ENCODE results near the gene DHTKD1. TPM values are rescaled to one million over a fixed set of nuclear protein-coding genes. Genes with fewer than 3 reads are reported as not detected.
"Not testable (repeated sequence)": the region's sequence is repeated elsewhere in the genome, so short reads cannot be mapped to it uniquely, and the experiment has no call there.

The DHTKD1 gene
- total RNA-seq, 8 experiments from 2014 or later: 3.6 to 26.2 (median 19.1) TPM

DNA sequence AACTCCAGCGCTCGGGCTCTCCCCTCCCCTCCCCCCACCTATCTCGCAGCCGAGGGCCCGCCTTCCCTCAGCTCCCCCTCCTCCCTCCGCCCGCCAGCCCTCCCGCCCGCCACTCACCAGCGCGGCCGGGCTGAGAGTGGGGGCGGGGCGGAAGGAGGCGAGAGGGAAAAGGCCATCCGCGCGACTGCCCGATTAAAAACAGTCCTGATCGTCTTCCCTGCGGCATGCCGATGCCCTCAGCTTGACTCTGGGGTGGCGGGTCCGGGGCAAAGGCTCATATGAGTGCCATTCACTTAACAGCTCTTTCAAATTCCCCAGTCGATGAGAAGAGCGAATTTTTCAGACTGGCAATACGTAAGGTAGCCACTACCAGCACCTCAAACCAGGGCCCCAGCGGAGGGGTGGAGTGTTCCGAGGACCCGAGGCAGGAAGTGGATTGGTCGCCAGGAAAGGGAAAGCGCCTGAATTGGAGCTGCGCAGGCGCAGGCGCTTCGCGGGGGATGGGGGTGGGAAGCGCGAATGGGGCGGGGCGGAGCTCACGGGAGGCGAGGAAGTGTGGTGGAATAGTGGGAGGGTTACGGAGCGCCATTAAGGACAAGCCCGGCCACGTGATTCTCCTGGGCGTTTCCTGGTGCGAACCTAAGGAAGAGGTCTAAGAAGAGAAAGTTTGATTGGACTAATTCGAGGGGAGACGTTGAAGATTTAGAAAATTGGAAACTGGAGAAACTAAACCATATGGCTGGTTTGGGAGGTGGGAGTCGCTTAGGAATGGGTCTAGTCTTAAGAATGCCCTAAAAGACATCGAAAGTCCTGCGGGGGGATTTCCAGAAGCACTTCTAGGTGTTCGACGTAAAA lies 25.7 kb upstream of the DHTKD1 start, which contains the start of gene UPF2:
Gene UPF2, minus strand, starts transcription at position 13 of the 855 bp plus-strand sequence. CDS start 7,386 bp downstream, outside the sequence.
- 27 to 100% (median 43%) methylated on average over 1 to 7 of the region's 56 CpGs; no CpG with 5 or more reads in 3 of the 10 experiments for WGBS, 10 experiments
- in situ Hi-C loops (cut with MboI; ENCODE audit: low pct_unique_long_range_greater_than_20kb in 2 of 9, low sequenced_read_pairs in 9 of 9, unreplicated experiment in 9 of 9): no loop called here

DNA sequence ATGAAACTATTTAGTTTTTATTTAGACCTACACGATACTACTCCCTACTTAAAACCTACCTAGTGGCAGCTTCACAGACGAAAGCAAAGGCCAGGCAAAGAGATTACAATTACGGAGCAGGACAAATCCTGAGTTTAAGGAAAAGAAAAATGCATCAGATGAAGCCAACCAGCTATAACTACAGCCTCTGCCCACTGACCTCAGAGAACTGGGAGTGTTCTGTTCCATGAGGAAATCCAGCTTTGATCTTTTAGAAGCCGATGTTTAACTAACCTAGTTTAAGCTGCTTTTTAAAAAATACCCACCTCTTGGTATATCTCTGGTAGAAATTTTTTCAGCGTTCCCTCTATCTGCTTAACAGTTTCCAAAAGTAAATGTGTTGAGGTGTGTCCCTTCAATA lies 23.2 kb upstream of the DHTKD1 start:
- no peak for ATAC-seq (replicated peaks in 6 of 8)
- in situ Hi-C loops (cut with MboI; ENCODE audit: low pct_unique_long_range_greater_than_20kb in 2 of 9, low sequenced_read_pairs in 9 of 9, unreplicated experiment in 9 of 9): no loop called here
- Histone ChIP-seq H3K4me1 (replicated peaks in 1 of 2) (peaks cover 5 to 12% of the 10 kb centered on the region in 2 donors), H3K4me3 (no peak overlapping the region), H3K27ac (no peak overlapping the region)
- 53 to 92% (median 84%) methylated on average over 2 to 5 of the region's 5 CpGs for WGBS, 10 experiments

More for the DNA sequence above, 25.7 kb upstream of the DHTKD1 start, which contains the start of gene UPF2:
- Histone ChIP-seq H3K27ac (peak within 1 kb of the TSS; percentile 99 to 100), H3K4me3 (peak within 1 kb of the TSS; percentile 44 to 87 (median 65)), H3K4me1 (replicated peaks in 1 of 2) (peaks cover 5 to 12% of the 10 kb centered on the region in 2 donors)
- ATAC-seq (replicated peaks in 6 of 8): peak; percentile 87 to 91 (median 89)

DNA sequence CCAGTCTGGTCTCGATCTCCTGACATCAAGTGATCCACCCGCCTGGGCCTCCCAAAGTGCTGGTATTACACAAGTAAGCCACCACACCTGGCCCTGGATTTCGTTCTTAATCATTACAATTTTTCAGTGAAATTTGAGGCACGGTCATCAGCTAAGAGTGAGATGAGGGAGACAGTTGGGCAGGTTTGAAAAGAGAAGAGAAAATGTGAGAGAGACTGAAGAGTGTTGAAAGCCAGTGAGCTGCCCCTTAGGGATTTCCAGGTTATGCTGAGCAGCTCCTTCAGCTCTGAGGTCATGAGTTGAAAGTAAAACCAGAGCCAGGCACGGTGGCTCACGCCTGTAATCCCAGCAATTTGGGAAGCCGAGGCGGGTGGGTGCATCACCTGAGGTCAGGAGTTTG lies 20.2 kb upstream of the DHTKD1 start:
- in situ Hi-C loops (cut with MboI; ENCODE audit: low pct_unique_long_range_greater_than_20kb in 2 of 9, low sequenced_read_pairs in 9 of 9, unreplicated experiment in 9 of 9): no loop called here
- H3K27ac ChIP-seq: no peak overlapping the region

DNA sequence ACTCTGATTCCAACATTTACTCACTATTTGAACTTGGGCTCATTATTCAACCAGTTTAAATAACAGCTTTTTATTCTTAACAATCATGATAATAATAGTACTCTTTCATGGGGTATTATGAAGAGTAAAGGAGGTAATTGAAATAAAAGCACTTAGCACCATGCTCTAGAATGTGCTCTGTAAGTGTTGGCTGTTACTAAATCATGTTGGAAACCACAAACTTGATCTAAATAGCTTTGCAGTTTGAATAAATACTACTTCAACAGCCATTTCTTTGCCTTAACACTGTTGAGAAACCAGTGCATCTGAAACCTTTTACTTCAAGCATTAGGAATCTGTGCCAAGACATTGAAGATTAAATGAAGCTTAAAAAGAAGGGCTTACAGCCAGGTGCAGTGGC lies 18.2 kb upstream of the DHTKD1 start:
- ATAC-seq (replicated peaks in 6 of 8): no peak
- Histone ChIP-seq H3K4me1 (replicated peaks in 1 of 2) (no peaks in the 10 kb centered on the region), H3K4me3 (no peak overlapping the region), H3K27ac (no peak overlapping the region)
- in situ Hi-C loops (cut with MboI; ENCODE audit: low pct_unique_long_range_greater_than_20kb in 2 of 9, low sequenced_read_pairs in 9 of 9, unreplicated experiment in 9 of 9): no loop called here

More for the DNA sequence above, 20.2 kb upstream of the DHTKD1 start:
- no peak for ATAC-seq (replicated peaks in 6 of 8)
- Histone ChIP-seq H3K4me3 (no peak overlapping the region), H3K4me1 (replicated peaks in 1 of 2) (peaks cover 3% of the 10 kb centered on the region in 2 donors)
- WGBS, 10 experiments: 20 to 91% (median 67%) methylated on average over 1 to 7 of the region's 8 CpGs; no CpG with 5 or more reads in 4 of the 10 experiments

DNA sequence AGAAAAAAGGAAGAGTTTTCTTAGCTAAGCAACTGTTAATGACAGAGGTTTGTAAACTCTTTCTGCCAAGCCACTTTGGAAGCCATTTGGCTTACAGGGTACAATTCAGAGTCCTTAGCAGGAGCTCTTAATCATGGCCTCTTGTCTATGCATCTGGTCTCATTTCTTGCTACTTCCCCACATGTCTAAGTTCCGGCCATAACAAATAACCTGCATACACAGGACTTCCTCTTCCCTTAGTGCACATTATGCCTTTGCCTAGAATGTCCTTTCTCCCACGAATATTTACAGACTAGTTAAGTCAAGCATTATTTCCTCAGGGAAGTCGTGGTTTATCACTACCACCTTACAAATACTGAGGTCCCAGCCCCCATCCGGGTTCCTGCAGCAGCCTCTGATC lies 17.5 kb upstream of the DHTKD1 start:
- Histone ChIP-seq H3K4me1 (replicated peaks in 1 of 2) (no peaks in the 10 kb centered on the region), H3K27ac (no peak overlapping the region), H3K4me3 (no peak overlapping the region)
- in situ Hi-C loops (cut with MboI; ENCODE audit: low pct_unique_long_range_greater_than_20kb in 2 of 9, low sequenced_read_pairs in 9 of 9, unreplicated experiment in 9 of 9): no loop called here
- no peak for ATAC-seq (replicated peaks in 6 of 8)
- 0 to 76% (median 59%) methylated on average over 1 to 4 of the region's 4 CpGs; no CpG with 5 or more reads in 5 of the 10 experiments for WGBS, 10 experiments

DNA sequence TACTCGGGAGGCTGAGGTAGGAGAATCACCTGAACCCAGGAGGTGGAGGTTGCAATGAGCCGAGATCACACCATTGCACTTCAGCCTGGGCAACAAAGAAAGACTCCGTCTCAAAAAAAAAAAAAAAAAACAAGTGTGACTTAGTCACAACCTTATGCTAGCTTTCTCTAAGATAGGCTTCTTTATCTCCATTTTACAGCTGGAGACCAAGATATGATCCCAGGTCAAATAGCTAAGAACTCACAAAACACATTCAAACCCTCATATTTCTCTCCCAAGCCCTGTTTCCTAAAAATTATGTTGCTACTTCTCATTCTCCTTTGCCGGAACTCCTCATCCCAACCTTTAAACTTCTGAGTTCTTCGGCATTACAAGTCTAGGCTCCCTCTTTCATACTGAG lies 13.0 kb upstream of the DHTKD1 start:
- in situ Hi-C loops (cut with MboI; ENCODE audit: low pct_unique_long_range_greater_than_20kb in 2 of 9, low sequenced_read_pairs in 9 of 9, unreplicated experiment in 9 of 9): no loop called here
- no peak overlapping the region for H3K27ac ChIP-seq
- H3K4me1 ChIP-seq (replicated peaks in 1 of 2): no peaks in the 10 kb centered on the region
- ATAC-seq (replicated peaks in 6 of 8): no peak
- no peak overlapping the region for H3K4me3 ChIP-seq
- WGBS, 10 experiments: 80 to 100% (median 96%) methylated on average over 1 to 4 of the region's 5 CpGs; no CpG with 5 or more reads in 2 of the 10 experiments

DNA sequence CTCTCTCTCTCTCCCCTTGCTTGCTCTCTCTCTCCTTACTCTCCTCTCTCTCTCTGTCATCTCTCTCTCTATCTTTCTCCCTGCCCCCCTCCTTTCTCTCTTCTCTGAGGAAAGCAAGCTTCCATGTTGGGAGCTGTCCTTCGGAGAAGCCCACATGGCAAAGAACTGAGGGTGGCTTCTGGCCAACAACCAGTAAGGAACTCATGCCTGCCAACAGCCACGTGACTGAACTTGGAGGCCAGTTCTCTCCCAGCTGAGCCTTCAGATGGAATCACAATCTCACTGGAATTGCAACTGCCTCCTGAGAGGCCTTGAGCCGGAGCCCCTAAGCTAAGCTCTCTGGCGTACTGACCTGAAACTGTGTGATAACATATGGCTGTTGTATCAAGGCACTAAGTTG lies 12.0 kb upstream of the DHTKD1 start:
- in situ Hi-C loops (cut with MboI; ENCODE audit: low pct_unique_long_range_greater_than_20kb in 2 of 9, low sequenced_read_pairs in 9 of 9, unreplicated experiment in 9 of 9): no loop called here
- 0 to 100% (median 88%) methylated on average over 1 to 3 of the region's 4 CpGs; no CpG with 5 or more reads in 4 of the 10 experiments for WGBS, 10 experiments
- Histone ChIP-seq H3K4me1 (replicated peaks in 1 of 2) (no peaks in the 10 kb centered on the region), H3K27ac (no peak overlapping the region), H3K4me3 (no peak overlapping the region)
- no peak for ATAC-seq (replicated peaks in 6 of 8)

DNA sequence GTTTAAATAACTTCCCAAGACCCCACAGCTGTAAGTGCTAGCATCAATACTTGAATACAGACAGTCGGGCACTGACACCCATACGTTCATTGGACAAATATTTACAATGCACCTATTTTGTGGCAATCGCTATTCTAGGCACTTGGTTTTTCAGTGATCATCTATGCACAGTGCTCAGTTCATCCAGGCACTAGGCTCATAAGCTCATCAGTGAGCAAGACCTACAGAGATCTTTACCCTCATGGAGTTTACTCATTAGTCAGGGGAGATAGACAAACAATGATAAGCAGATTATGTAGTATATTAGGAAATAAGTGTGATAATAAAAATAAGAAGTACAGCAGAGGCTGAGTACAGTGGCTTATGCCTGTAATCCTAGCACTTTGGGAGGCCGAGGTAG lies 7.6 kb upstream of the DHTKD1 start:
- no peak overlapping the region for H3K27ac ChIP-seq
- in situ Hi-C loops (cut with MboI; ENCODE audit: low pct_unique_long_range_greater_than_20kb in 2 of 9, low sequenced_read_pairs in 9 of 9, unreplicated experiment in 9 of 9): no loop called here
- H3K4me3 ChIP-seq: no peak overlapping the region
- no peak for ATAC-seq (replicated peaks in 6 of 8)
- WGBS, 10 experiments: 34 to 100% (median 69%) methylated on average over 1 to 3 of the region's 4 CpGs; no CpG with 5 or more reads in 5 of the 10 experiments
- H3K4me1 ChIP-seq (replicated peaks in 1 of 2): peaks cover 0 to 7% of the 10 kb centered on the region in 2 donors

DNA sequence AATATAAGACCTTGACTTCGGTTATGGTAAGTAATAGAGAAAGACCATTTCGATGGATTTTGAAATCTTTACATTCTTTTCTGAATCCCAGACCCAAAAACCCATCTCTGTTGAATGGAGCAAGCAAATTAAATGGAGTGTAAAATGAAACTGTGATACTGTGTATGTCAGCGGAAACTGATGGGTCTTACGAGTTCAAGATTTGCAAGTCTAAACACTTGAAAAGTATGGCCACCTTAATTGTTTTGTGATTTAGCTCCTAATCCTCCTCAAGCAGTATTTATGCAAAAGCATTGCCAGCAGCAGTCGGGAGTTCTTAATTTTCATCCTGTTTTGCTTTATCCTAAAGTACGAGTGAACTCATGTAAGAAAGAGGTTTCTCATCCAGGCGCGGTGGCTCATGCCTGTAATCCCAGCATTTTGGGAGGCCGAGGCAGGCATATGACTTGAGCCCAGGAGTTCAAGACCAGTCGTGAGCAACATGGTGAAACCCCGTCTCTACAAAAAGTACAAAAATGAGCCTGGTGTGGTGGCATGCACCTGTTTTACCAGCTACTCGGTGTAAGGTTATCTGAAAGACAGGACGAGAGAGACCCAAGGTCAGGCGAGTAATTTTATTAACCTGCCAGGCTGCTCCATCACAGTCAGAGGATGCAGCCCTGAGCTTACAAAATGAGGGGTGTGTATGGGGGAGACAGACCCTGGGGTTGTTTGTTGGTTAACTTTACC lies 5.8 kb upstream of the DHTKD1 start:
- Histone ChIP-seq H3K27ac (no peak overlapping the region), H3K4me1 (replicated peaks in 1 of 2) (peaks cover 0 to 7% of the 10 kb centered on the region in 2 donors), H3K4me3 (no peak overlapping the region)
- ATAC-seq (replicated peaks in 6 of 8): peak in 2 of 8 experiments; percentile 24 to 57
- in situ Hi-C loops (cut with MboI; ENCODE audit: low pct_unique_long_range_greater_than_20kb in 2 of 9, low sequenced_read_pairs in 9 of 9, unreplicated experiment in 9 of 9): no loop called here
- WGBS, 10 experiments: 31 to 70% (median 58%) methylated on average over 3 to 9 of the region's 14 CpGs

DNA sequence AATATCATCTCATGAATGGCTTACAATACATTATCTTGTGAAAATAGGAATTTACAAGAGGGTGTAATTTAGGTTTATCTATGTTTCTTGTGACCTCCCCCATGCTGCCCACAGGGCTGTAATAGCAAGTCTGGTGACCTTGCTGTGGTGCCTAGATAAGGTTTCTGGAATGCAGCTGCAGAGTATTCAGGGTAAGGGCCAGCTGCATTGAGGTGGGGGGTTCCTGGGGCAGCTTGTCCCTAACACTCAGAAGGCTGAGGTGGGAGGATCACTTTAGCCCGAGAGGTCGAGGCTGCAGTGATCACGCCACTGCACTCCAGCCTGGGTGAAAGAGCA lies 5.3 kb upstream of the DHTKD1 start:
- peaks cover 3 to 7% of the 10 kb centered on the region in 2 donors for H3K4me1 ChIP-seq (replicated peaks in 1 of 2)
- in situ Hi-C loops (cut with MboI; ENCODE audit: low pct_unique_long_range_greater_than_20kb in 2 of 9, low sequenced_read_pairs in 9 of 9, unreplicated experiment in 9 of 9): no loop called here
- no peak overlapping the region for H3K4me3 ChIP-seq
- ATAC-seq (replicated peaks in 6 of 8): no peak
- WGBS, 10 experiments: 62 to 100% (median 70%) methylated on average over 3 of the region's 3 CpGs; no CpG with 5 or more reads in 7 of the 10 experiments
- H3K27ac ChIP-seq: no peak overlapping the region

DNA sequence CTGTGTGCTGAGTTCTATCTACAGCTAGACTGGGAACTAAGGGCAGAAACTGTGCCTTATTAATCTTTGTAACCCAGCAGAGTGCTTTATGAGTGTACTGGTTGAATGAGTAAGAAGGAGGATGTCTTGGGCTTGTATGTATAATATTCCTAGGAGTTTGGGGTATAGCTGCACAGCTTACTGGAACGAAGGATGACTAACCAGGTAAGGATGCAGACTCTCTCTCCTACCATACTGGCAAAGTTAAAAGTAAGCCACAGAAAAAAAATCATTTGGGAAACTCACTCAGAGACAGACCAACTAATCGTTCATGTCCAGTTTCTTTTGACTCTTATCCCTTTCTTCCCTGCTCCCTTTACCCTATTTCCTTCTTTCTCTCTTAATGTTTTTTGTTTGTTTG lies 1.4 kb upstream of the DHTKD1 start:
- Histone ChIP-seq H3K27ac (no peak overlapping the region), H3K4me3 (no peak overlapping the region), H3K4me1 (replicated peaks in 1 of 2) (peaks cover 11 to 12% of the 10 kb centered on the region in 2 donors)
- ATAC-seq (replicated peaks in 6 of 8): no peak
- WGBS, 10 experiments: 31 to 100% (median 89%) methylated on average over 1 to 2 of the region's 2 CpGs; no CpG with 5 or more reads in 4 of the 10 experiments
- in situ Hi-C loops (cut with MboI; ENCODE audit: low pct_unique_long_range_greater_than_20kb in 2 of 9, low sequenced_read_pairs in 9 of 9, unreplicated experiment in 9 of 9): no loop called here

DNA sequence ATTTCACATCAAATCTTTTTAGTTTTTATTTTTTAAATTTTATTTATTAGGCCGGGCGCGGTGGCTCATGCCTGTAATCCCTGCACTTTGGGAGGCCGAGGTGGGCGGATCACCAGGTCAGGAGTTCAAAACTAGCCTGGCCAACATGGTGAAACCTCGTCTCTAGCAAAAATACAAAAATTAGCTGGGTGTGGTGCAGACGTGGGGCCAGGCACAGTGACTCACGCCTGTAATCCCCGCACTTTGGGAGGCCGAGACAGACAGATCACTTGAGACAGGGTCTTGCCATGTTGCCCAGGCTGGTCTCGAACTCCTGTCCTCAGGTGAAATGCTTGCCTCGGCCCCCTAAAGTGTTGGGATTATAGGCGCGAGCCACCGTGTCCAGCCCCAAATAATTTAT lies 2.7 kb downstream of the DHTKD1 start:
- H3K27ac ChIP-seq; ATAC-seq (replicated peaks in 6 of 8); in situ Hi-C loops (cut with MboI; ENCODE audit: low pct_unique_long_range_greater_than_20kb in 2 of 9, low sequenced_read_pairs in 9 of 9, unreplicated experiment in 9 of 9); H3K4me3 ChIP-seq: not testable (repeated sequence)
- H3K4me1 ChIP-seq (replicated peaks in 1 of 2): peaks cover 5 to 11% of the 10 kb centered on the region in 2 donors
- 87 to 100% (median 95%) methylated on average over 3 to 14 of the region's 15 CpGs; no CpG with 5 or more reads in 2 of the 10 experiments for WGBS, 10 experiments

DNA sequence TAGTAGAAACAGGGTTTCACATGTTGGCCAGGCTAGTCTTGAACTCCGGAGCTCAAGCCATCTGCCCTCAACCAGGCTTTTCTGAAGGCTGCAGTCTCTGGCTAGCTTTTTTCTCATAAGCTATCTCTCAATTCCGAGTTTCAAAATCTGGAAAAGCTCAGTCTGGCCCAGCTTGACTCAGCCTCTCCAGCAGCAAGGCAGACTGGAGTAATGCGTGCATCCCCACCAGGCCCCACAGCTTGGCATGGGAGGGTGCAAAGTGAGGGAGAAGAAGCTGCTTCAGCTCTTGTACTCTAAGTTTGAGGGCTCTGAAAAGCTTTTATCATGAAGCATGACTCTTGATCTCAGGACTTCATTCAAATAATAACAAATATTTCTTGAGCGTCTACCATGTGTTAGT lies 4.8 kb downstream of the DHTKD1 start:
- Histone ChIP-seq H3K4me1 (replicated peaks in 1 of 2) (peaks cover 5 to 8% of the 10 kb centered on the region in 2 donors), H3K4me3 (no peak overlapping the region), H3K27ac (no peak overlapping the region)
- WGBS, 10 experiments: 17 to 100% (median 80%) methylated on average over 1 to 3 of the region's 4 CpGs; no CpG with 5 or more reads in 1 of the 10 experiments
- in situ Hi-C loops (cut with MboI; ENCODE audit: low pct_unique_long_range_greater_than_20kb in 2 of 9, low sequenced_read_pairs in 9 of 9, unreplicated experiment in 9 of 9): no loop called here
- ATAC-seq (replicated peaks in 6 of 8): no peak

All from motor neuron (in vitro differentiated cells).